ENCODE data around the gene LRIG2.
"Not testable (repeated sequence)": the region's sequence is repeated elsewhere in the genome, so short reads cannot be mapped to it uniquely, and the experiment has no call there.

The LRIG2 gene

GRCh38 chr1:113128116-113128515 lies 55.1 kb downstream of the LRIG2 start:
- DNase-seq, result no peak

- no peak for DNase-seq
Observed at GRCh38 chr1:113129529-113130185, 56.7 kb downstream of the LRIG2 start.

- peak; percentile 24 for DNase-seq
Observed at GRCh38 chr1:113133038-113133437, 60.0 kb downstream of the LRIG2 start.

GRCh38 chr1:113133759-113134158 lies 60.8 kb downstream of the LRIG2 start:
- no peak for DNase-seq

GRCh38 chr1:113135460-113135859 lies 62.5 kb downstream of the LRIG2 start:
- no peak for DNase-seq

GRCh38 chr1:113136476-113136875 lies 63.5 kb downstream of the LRIG2 start:
- DNase-seq, result no peak

GRCh38 chr1:113137563-113137962 lies 64.6 kb downstream of the LRIG2 start:
- DNase-seq, result no peak

GRCh38 chr1:113138778-113139177 lies 65.8 kb downstream of the LRIG2 start:
- no peak for DNase-seq

- DNase-seq, result no peak
Observed at GRCh38 chr1:113140176-113140575, 67.2 kb downstream of the LRIG2 start.

GRCh38 chr1:113140588-113141446 lies 67.8 kb downstream of the LRIG2 start:
- DNase-seq, result peak; percentile 89

- DNase-seq, result peak; percentile 91
Observed at GRCh38 chr1:113141650-113142473, 68.9 kb downstream of the LRIG2 start.

- DNase-seq, result peak; percentile 56
Observed at GRCh38 chr1:113142791-113143190, 69.8 kb downstream of the LRIG2 start.

- DNase-seq, result peak; percentile 75
Observed at GRCh38 chr1:113146242-113147072, 73.5 kb downstream of the LRIG2 start.

GRCh38 chr1:113147073-113147625 lies 74.2 kb downstream of the LRIG2 start:
- DNase-seq, result no peak

GRCh38 chr1:113147826-113148225 lies 74.8 kb downstream of the LRIG2 start:
- no peak for DNase-seq

GRCh38 chr1:113150494-113150893 lies 77.5 kb downstream of the LRIG2 start:
- DNase-seq, result not testable (repeated sequence)

- no peak for DNase-seq
Observed at GRCh38 chr1:113153116-113153803, 80.3 kb downstream of the LRIG2 start.

GRCh38 chr1:113156368-113156767 lies 83.4 kb downstream of the LRIG2 start:
- DNase-seq, result no peak

- not testable (repeated sequence) for DNase-seq
Observed at GRCh38 chr1:113158743-113159142, 85.7 kb downstream of the LRIG2 start.

GRCh38 chr1:113166473-113166872 lies 93.5 kb downstream of the LRIG2 start:
- no peak for DNase-seq

GRCh38 chr1:113168946-113169345 lies 95.9 kb downstream of the LRIG2 start:
- DNase-seq, result no peak

Data from hematopoietic multipotent progenitor cell treated with erythropoietin and hydrocortisone succinate and interleukin-3 and kit ligand, for 4 days (in vitro differentiated cells).